TTC549 (cell line): ENCODE measurements around the gene PDE6C.
A peak's percentile ranks its signal among the peaks of the same experiment; 100 is the strongest.
"Not testable (repeated sequence)": the region's sequence is repeated elsewhere in the genome, so short reads cannot be mapped to it uniquely, and the experiment has no call there.

ENCODE experiments used
- FAIRE-seq: peaks from 2 replicates; lab custom pipeline; 2012; peaks lifted over from hg19 to GRCh38; lab: Jason Lieb, UNC

PDE6C gene

DNA sequence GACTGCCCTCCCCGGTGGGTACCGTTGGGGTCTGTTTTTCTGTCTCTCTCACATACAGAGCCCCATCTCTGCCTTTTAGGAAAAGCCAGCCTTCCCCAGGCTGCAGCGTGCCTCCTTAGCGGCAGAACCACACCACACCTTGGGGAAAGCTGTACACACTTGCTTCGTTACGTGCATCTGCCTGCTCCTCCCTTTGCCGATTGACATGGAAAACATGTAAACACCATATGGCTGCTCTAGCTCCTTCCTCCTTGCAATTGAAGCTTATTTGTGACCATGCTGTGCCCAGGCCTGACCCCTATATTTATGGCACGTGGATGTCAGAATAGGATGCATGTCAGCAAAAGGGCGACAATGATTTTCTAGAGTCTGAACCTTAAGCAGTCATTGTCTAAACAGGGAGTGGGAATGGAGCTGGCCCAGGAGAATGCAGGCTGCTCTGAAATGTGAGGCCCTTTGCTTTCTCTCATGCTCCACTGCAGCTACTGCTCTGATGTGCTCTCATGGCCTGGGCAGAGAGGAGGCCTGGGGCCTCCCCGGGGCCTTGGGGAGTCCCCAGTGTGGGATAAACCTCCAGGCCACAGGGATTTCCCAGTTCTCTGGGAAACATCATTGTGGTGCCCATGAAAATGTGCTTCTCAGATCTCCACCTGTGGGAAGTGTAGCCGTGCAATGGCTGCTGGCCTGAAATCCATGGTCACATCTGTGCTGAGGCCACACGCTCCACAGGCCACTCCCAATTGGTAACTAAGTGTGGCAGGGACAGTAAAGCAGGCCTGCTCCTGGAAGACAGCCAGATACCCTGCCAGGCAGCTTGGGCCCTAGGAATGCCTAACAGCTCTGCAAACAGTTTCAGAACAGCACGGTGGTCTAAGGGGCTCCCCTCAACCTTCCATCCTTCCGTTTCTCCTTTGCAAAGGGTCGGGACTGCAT is 18.6 kb downstream of the PDE6C start:
- no peak for FAIRE-seq

DNA sequence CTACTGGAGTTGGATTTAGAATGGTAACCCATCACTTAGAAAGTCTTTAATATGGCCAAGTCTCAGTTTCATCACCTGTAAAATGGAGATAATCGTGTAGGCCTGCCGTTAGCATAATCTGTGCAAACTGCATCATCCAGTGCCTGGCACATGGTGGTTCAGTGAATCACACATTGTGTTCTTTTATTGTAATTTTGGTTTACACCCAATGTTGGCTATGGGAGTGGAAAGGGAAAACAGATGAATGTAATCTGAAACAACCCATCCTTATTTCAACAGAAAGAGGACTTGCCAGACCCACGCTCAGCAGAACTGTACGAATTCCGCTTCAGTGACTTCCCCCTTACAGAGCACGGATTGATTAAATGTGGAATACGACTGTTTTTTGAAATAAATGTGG is 27.5 kb downstream of the PDE6C start:
- FAIRE-seq, result no peak

DNA sequence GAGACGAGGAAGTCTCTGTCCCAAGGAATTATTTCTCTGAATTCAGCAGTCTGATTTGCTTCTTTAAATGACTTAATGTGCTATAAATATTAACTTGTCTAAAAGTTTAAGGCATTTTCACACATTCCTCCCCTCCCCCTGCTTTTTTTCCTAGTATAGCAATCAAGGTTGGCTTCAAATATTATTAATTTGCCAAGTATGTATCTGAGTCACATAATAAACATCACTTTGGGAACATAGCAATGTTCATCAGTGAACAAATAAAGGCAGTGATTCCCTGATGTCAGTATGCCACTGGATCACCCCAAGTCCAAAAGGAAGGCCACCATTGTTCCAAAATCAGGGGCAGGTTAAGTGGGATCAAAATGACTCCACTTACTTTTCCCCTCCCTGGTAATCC is 40.5 kb downstream of the PDE6C start:
- FAIRE-seq, result no peak

DNA sequence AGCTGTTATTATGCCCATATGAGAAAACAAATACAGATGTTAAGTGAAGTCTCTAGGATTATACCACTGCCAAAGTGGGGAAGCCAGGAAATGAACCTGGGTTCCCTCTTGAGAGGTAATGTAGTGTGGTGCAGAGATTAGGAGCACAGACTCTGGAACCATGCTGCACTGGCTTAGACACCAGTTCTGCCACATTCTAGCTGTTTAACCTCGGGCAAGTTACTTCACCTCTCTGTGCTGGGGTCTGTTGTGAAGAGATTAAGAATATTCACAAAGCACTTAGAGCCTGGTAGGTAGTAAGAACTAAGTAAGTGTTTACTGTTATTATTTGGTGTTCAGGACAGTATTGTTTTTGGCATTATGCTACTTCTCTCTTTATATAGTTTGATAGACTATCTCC is 41.9 kb downstream of the PDE6C start:
- FAIRE-seq, result no peak

DNA sequence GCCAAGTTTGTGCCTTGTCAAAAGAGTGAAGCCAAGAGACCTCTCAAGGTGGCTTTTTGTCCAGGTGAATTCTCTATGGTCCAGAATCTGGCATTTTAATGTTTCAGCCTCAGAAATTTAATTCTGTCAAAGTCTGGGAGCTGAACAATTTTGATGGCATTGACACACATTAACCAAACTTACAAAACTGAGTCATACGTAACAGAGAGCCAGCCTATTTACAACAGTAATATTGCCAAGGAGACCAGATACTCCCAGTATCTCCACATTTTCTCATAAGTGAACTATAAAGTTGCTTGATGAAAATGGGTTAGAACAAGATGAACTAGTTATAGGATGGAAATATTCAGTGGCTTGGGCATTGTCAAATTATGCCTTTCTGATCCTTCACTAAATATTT is 43.8 kb downstream of the PDE6C start:
- FAIRE-seq, result no peak

DNA sequence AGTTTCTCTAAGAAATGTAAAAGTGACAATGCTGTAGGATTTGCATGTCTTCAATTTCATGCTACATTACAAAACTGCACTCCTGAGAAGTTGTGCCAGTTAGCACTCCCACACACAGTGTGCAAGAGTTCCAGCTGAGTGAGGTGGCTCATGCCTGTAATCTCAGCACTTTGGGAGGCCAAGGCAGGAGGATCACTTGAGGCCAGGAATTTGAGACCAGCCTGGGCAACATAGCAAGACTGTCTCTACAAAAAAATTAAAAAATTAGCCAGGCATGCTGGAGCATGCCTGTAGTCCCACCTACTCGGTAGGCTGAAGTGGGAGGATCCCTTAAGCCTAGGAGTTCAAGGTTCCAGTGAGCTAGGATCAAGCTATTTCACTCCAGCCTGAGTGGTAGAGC is 45.4 kb downstream of the PDE6C start:
- no peak for FAIRE-seq

DNA sequence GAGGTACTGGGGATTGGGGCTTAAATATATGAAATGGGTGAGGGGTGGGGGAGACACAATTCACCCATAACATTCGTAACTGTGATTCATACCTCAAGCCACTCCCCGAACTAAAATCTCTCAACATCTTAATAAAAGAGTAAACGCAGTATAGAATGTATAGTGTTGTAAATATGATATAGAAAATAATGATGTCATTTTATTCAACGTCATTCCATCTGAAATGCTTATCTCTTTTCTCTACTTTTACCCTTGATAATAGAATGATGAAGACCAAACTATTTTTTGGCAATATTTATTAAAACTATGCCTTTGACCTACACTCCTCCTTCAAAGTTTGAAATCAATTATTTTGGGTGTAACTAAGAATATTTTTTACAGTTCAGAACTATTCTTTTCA is 53.7 kb downstream of the PDE6C start:
- no peak for FAIRE-seq

DNA sequence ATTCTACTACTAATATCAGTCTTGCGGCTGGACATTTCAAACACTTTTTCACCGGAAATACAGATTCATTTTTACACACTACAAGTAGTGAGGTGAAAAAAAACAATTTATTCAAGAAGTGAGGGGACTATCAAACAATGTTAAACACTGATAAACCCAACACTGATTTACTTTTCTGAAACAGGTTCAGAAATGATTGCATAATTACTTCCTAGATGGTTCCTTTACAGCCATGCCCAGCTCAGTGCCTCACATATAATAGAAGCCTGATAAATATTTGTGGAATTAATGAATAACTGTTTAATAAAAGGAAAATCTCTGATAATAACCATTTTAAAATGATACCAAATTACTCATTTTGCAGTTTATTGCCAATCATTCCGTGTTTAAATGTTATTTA is 55.5 kb downstream of the PDE6C start:
- FAIRE-seq, result no peak

DNA sequence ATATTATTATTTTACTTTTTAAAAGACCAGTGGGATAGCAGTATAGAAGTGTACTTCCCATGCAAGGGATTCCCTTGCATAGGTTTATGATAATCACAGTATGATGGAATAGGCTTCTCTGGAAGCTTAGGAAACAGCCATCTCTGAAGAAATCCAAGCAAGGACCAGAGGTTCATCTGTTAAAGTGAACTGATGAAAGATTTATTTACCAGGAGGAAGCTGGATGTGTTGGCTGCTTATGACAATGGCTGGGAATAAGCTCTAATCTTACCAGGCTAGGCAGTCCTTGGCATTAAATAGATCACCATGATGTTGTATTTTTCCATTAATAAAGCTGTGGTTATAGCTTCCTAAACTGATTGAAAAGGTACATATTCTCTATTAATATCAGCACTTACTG is 58.0 kb downstream of the PDE6C start:
- no peak for FAIRE-seq

DNA sequence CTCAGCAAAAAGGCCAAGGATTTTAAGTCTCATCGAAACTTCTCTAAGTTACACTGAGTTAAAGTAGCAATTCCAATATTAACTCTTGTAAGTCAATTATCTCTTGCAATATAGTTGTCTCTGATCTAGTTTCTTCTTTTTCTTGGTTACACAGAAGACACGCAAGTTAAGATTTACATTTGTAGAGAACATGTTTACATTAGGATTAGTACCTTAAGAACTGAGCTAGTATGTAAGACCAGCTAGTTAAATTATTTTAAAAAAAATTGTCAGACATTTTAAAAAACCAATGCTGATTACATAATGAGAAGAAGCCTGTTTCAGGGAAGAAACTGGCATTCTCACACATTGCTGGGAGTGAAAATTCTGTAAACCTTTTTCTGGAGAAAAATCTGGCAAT is 58.7 kb downstream of the PDE6C start:
- FAIRE-seq, result no peak

DNA sequence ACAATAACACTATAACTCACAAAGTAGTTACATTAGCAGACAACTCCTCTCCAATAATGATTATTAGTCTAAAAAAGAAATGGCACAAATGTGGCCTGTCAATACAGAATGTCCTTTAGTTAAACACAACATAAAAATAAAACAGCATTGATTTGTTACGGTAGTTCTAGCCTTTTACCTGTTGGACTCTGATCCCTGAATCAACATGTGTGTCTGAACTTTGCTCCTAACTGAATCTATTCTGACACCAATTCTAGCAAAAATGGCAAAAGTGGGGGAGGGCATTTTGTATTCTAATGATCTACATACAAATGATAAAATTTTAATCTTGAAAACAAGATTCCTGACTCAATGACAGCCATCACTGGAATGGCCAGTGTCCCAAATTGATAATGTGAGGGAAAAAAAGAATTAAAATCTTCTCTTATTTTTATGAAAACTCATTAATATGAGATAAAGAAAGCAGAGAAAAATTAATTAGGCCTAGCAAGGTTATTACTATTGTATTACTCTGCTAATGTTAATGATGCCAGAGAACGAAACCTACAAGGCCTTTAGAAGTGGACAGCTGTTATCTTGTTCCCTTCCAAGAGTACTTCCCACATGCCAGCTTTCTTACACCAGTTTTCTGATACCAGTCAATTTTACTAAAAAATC is 59.8 kb downstream of the PDE6C start:
- FAIRE-seq, result no peak

DNA sequence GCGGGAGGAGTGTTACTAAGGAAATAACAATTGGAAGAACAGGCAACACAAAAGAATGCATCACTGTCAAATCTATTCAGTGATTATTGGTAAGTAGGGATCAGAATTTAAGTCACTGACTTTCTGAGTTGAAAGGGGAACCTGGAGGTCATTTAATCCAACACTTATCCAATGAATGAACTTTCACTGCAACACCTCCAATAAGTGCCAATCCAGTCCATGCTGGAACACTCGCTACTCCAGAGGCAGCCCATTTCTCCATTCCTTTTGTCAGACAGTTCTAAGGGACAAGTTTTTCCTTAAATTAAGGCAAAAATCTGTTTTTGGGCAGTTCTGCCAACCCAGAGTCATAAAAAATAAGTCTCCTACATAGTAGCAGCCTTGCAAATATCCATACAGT is 60.6 kb downstream of the PDE6C start:
- no peak for FAIRE-seq

DNA sequence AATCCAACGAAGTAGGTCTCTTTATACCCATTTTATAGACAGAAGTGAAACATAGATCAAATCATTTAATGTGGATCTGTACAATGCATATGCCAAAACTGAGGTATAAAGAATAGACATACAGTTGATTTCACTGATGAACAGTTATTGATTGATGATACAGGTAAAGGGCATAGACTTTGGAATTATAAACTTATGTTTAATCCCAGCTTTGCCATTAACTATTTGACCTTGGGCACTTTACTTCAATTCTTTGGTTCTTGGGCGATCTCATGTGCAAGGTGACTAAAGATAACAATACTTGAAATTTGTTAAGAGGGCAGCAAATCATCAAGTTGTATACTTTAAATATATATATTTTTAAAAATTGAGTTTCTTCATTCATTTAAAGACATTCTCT is 61.5 kb downstream of the PDE6C start:
- FAIRE-seq, result no peak

DNA sequence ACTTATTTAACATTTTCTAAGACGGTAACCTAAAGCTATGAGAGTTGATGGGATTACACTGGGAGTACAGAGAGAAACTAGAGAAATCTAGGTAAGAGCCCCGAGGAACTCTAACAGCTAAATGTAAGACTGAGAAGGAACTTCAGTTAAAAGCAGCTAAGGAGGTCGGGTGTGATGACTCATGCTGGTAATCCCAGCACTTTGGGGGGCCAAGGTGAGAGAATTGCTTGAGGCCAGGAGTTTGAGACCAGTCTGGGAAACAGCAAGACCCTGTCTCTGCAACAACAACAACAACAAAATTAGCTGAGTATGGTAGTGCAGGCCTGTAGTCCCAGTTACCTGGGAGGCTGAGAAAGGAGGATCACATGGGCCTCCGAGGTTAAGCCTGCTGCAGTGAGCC is 66.0 kb downstream of the PDE6C start:
- FAIRE-seq, result no peak

DNA sequence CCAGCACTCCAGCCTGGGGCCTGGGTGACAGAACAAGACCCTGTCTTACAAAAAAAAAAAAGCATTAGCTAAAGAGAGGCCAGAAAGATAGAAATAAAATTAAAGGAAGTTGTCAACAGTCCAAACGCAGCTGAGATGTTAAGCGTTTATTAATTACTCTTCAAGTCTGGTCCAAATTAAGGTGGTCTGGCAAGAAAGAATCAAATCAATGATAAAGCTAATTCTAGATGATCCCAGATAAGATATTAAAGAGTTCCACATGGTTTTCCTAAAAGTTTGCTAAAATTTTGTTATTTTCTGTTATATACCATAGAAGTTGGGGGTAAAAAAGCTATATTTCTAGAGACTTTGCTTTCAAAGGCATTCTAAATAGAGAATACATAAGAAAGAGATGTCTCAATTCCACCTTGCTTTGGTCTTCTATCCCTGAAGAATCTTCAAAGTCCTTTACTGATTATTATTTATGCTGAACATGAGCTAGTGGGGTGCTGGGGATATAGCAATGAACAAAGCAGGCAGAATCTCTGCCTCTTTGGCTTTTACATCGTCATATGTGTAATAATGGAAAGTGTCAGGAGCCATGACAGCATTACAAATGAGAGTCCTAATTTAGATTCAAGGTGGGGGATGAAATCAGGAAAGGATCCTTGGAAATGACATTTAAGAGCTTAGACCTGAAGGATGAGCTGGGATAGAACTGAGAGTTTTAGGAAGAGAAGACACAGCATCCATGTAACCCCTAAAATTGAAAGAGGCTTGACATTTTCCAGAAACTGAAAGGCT is 66.7 kb downstream of the PDE6C start:
- no peak for FAIRE-seq

DNA sequence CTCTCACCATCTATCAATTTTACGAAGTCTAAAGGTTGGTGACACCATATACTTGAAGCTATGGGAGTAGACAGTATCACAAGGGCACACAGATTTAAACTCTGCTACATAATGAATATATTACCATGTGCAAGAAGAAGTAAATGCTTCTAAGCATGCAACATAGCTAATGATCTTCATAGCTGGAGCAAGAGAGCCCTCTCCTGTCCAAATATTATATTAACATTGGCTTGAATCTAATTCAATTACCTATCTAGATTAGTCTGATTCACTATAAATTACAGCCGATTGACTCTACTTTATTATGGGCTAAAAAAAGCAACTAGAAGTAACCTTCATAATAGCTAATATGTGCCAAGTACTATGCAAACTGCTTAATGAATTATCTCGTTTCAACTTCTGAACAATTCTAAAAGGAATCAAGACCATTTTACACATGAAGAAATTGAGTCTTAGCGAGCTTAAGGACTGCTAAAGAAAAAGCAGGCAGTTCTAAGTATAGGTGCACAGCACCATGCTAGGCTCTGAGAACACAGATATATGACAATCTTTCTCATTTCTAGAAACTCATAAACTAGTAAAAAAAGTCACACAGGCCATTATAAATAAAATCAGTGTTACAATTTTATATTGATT is 68.2 kb downstream of the PDE6C start:
- FAIRE-seq, result peak; percentile 72

DNA sequence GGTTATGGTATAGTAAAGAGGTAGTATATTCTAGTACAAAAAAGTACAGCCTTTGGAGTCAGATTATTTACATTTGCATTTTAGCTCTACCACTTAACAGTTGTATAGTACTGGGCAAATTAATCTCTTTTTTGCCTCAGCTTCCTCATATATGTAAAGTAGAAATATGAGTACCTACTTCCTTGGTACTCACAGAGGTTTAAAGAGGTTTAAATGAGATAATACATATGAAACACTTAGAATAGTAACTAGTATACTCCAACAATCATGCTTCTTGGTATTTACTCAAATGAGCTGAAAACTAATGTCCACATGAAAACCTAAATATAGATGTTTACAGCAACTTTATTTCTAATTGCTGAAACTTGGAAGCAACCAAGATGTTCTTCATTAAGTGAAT is 75.4 kb downstream of the PDE6C start:
- FAIRE-seq, result no peak

DNA sequence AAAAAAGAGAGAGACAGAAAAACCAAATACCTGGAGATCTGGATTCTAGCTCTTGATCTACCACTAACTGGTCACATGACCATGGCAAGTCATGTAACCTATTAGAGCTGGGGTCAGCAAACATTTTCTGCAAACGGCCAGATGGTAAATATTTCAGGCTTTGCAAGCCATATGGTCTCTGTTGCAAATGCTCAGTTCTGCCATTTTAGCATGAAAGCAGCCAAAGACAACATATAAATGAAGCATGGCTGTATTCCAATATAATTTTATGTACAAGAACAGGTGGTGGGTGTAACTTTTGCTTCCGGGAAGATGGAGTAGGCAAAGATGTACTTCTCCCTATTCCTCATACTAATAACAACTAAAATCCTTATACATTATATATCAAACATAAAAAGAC is 83.4 kb downstream of the PDE6C start:
- no peak for FAIRE-seq

DNA sequence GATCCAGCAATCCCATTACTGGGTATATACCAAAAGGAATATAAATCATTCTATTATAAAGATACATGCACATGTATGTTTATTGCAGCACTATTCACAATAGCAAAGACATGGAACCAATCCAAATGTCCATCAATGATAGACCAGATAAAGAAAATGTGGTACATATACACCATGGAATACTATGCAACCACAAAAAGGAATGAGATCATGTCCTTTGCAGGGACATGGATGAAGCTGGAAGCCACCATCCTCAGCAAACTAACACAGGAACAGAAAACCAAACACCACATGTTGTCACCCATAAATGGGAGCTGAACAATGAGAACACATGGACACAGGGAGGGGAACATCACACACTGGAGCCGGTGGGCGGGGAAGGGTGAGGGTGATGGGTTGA is 84.2 kb downstream of the PDE6C start:
- not testable (repeated sequence) for FAIRE-seq

DNA sequence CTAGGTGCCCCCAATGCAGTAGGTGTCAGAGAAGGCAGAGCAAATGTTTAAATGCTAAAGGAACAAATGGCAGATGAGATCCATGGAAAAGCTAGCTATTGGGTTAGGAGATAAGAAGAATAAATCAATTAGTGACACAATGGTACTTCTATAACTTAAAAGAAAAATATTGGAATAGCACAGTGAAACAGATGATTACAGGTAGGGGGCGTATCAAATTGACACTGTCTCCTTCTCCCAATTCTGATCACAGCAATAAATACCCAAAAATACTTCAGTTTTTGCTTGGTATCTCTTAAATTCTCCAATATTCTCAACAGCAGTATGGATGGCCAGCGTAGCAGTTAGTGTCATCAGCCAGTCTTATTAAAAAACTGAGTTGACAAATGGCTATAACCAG is 84.9 kb downstream of the PDE6C start:
- FAIRE-seq, result no peak

DNA sequence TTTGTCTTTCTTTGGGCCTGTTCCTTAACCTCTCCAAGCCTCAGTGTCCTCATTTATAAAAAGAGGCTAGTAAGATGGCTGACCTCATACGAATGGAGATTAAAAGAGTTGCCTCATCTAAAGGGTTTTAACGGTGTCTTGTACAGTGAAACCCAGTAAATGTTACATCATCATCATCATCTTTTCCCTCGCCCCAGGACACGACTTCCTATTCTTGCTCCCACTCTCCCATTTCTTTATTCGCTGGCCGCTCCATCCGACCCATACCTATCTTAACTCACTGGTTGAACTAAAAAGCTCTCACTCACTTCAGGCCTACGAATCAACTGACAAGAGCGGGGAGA is 89.5 kb downstream of the PDE6C start:
- FAIRE-seq, result no peak

DNA sequence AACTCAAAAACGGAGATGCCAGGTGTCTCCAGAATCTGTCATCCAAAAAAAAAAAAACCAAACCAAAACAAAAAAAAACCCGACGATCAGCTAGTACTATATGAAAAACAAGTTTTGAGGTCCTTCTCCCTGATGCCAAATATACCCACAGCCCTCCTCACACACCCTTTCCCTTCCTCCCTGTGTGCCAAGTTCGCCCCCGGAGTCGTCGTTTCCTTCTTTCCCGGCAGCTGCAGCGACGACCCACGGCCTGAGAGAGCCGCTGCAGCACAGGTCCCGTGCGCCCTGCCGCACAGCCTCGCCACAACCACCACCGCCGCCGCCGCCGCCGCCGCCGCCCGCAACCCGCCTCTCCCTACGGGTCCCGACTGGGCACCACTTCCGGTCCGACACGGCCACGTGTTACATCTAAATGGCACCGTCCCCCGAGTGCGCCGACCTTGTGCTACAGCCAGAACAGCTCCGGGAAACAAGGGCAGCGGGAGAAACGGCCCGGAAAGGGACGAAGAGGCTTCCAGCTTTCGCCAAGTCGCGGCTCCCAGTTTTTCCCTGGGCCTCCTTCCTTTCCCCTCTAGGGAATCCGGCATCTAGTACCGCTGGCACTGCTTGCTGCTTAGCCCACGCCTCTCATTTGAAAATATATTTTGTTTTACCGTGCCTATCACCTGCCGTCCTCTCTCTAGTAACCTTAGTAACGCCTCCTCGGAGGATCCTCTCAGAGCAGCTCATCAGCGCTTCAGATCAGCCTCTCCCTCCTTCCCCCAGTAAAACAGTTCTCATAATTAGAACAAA is 90.1 kb downstream of the PDE6C start, which contains the start of gene FRA10AC1:
Gene FRA10AC1 (minus strand): TSS at position 383 of the 792 bp plus-strand sequence. CDS start 2,486 bp downstream, outside the sequence.
- FAIRE-seq, result no peak
